Nephron (organoid): Measurements from ENCODE around the gene LRRC46.

ENCODE experiments used
- H3K27ac Mint-ChIP-seq, 3 experiments: 2 replicates each; pipeline ENCODE4 v1.8.0; 2020; ENCODE audit warnings: mixed read lengths in 3 of 3, mild to moderate bottlenecking in 2 of 3, moderate library complexity in 1 of 3
- H3K27me3 Mint-ChIP-seq: 2 replicates; pipeline ENCODE4 v1.8.0; 2021; ENCODE audit warnings: low read depth, mild to moderate bottlenecking, moderate library complexity, mixed read lengths
- H3K36me3 Mint-ChIP-seq: 2 replicates; pipeline ENCODE4 v1.8.0; 2020; ENCODE audit warnings: low read depth, mixed read lengths
- H3K4me1 Mint-ChIP-seq: 2 replicates; pipeline ENCODE4 v1.8.0; 2020; ENCODE audit warnings: mixed read lengths
- H3K4me3 Mint-ChIP-seq, 3 experiments: 2 replicates each; pipeline ENCODE4 v1.8.0; 2020; ENCODE audit warnings: mild to moderate bottlenecking in 3 of 3, mixed read lengths in 3 of 3, moderate library complexity in 2 of 3
- H3K9me3 Mint-ChIP-seq: 2 replicates; pipeline ENCODE4 v1.8.0; 2020; ENCODE audit warnings: mixed read lengths
- CTCF ChIP-seq, 3 experiments: fragments of 200-600 bp; sonication (generic); IDR thresholded peaks; one replicate each; pipeline ENCODE4 v1.5.0; 2021; ENCODE audit warnings: antibody characterized with exemption in 3 of 3; ENCODE audit not compliant: unreplicated experiment in 3 of 3

LRRC46 gene

DNA sequence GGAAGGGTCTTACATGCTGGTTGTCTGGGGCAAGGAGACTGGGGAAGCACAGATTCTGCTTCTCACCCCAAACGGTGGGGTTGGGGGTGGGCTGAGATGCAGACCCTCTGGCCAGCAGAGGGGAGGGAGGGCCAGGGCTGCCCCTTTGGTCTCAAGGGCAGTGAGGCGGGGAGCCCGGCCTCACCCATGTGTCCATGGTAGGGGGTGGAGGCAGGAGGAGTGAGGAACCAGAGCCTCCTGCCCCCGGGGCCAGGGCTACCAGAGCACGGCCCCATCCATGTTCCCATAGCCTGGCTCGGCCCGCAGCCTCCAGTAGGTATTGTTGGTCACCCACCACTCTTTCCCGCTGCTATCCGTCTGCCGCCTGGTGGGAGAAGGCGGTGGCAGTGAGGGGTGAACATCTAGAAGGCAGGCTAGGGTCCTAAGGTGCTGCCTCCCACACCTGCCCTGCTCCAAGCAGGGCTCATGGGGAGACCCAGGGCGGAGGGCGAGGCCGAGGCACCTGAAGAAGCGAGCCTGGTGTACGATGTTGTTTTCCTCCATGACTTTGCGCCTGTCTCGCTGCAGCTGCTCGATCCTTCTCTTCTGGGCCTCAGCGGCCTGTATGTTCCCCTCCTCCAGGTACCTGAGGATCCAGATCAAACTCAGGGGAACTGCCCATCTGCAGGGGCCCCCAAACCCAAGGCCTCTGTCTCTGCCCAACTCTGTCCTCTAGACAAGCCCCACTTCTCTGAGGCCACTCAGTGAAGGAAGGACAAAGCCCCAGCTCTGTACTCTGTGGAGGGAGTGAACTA, 23.2 kb upstream of the LRRC46 start:
- Mint-ChIP-seq H3K9me3 (no peaks in the 10 kb centered on the region), H3K27ac (no peak overlapping the region), H3K4me1 (peaks cover 10% of the 10 kb centered on the region), H3K36me3 (peaks cover 18% of the 10 kb centered on the region), H3K4me3 (no peak overlapping the region), H3K27me3 (peaks cover 14% of the 10 kb centered on the region)
- no peak for TF ChIP-seq CTCF (IDR thresholded peaks at IDR 0.05; ENCODE audit: unreplicated experiment in 3 of 3)

- Mint-ChIP-seq H3K4me1 (peaks cover 10% of the 10 kb centered on the region), H3K4me3 (no peak overlapping the region), H3K27ac (no peak overlapping the region), H3K9me3 (no peaks in the 10 kb centered on the region), H3K36me3 (peaks cover 18% of the 10 kb centered on the region), H3K27me3 (peaks cover 7% of the 10 kb centered on the region)
- TF ChIP-seq CTCF (IDR thresholded peaks at IDR 0.05; ENCODE audit: unreplicated experiment in 3 of 3): no peak
Observed at GRCh38 chr17:47808830-47809480, 22.5 kb upstream of the LRRC46 start.

DNA sequence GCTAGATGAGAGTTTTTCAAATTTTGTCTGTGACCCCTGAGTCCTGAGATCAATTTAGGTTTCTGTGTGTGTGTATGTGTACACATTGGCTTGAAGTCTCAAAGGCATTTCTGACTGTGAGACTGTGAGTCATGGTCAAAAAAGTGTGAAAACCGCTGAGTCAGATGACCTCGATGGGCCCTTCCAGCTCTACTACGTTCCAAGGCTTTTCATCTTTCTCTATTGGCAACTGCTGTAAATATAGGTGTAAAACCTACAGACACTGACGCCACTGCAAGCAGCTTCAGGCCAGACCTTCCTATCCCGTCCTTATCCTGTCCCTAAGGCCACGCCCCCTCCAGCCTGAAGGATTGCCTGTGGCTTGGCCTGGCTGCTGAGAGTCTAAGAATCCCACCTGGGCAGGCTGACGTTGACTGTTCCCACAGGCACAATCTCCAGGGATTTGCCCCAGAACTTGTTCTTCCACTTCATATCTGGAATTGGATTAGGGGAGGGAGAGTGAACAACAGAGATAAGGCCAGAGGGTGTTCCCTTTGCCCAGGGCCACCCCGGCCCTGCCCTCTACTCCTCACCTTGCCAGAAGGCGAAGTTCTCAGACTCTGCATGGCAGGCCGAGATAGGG, 21.2 kb upstream of the LRRC46 start:
- H3K27ac Mint-ChIP-seq: no peak overlapping the region
- peaks cover 9% of the 10 kb centered on the region for H3K4me1 Mint-ChIP-seq
- TF ChIP-seq CTCF (IDR thresholded peaks at IDR 0.05; ENCODE audit: unreplicated experiment in 3 of 3): no peak
- H3K4me3 Mint-ChIP-seq: no peak overlapping the region
- H3K9me3 Mint-ChIP-seq: no peaks in the 10 kb centered on the region
- peaks cover 18% of the 10 kb centered on the region for H3K36me3 Mint-ChIP-seq
- H3K27me3 Mint-ChIP-seq: no peaks in the 10 kb centered on the region

DNA sequence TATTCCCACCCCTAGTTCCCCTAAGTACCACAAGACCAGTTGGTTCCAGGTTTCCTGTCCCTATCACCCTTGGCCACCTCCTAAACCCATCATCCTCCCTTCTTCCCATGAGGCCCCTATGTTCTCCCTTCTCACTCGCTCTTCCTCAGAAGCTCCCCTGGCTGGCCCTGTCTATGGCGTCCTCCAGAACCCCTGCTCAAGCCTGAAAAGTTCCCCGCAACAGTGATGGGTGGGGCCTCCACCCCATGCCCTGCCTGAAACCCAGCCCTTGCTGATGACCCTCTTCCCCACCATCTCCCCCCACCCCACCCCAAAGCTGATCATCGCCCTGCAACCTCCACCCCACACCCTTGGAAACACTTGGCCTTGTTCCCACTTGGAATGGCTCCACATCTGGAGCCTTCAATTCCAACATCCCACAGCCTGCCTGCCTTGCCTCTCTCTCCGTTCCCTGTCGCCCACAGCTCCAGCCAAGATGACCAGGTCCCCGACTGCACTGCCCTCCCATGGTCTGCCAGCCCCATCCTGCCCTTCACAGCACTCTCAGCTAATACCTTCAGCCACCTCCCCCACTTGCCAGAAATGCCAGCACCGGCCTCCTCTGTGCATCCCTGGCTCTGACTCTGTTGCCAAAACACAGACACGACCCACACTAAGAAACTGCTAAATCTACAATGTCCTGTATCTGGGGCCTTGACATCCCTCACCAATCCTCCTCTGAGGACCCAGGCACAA, 20.4 kb upstream of the LRRC46 start:
- Mint-ChIP-seq H3K27ac (no peak overlapping the region), H3K36me3 (peaks cover 18% of the 10 kb centered on the region), H3K9me3 (no peaks in the 10 kb centered on the region), H3K4me1 (peaks cover 2% of the 10 kb centered on the region), H3K4me3 (no peak overlapping the region), H3K27me3 (no peaks in the 10 kb centered on the region)
- TF ChIP-seq CTCF (IDR thresholded peaks at IDR 0.05; ENCODE audit: unreplicated experiment in 3 of 3): no peak

GRCh38 chr17:47811709-47812108, 19.8 kb upstream of the LRRC46 start:
- TF ChIP-seq CTCF (IDR thresholded peaks at IDR 0.05; ENCODE audit: unreplicated experiment in 3 of 3): no peak
- Mint-ChIP-seq H3K4me1 (no peaks in the 10 kb centered on the region), H3K9me3 (no peaks in the 10 kb centered on the region), H3K4me3 (no peak overlapping the region), H3K27me3 (no peaks in the 10 kb centered on the region), H3K36me3 (peaks cover 18% of the 10 kb centered on the region), H3K27ac (no peak overlapping the region)
